Endothelial cell of umbilical vein (primary cell): Measurements from ENCODE around the gene NCKAP5. TPM values are rescaled to one million over a fixed set of nuclear protein-coding genes. Genes with fewer than 3 reads are reported as not detected.

Experiments used
- BruUV-seq: library from RNA; stranded (reverse); fragments of 400-500 nt; replicated peaks from 2 replicates; lab custom pipeline; 2021; lab: Mats Ljungman, UMichigan
- CTCF ChIA-PET: fragments of 300-600, 350-600 bp; sonication (Branson Sonifier 250); formaldehyde crosslinking; loops from one replicate; lab custom pipeline; 2021; ENCODE audit warnings: antibody characterized with exemption, inconsistent platforms; lab: Charles Lee
- POLR2A ChIA-PET: fragments of 300-600, 350-600 bp; sonication (Branson Sonifier 250); formaldehyde crosslinking; loops from one replicate; lab custom pipeline; 2021; ENCODE audit warnings: antibody characterized with exemption, inconsistent platforms; lab: Charles Lee
- DNase-seq: peaks from one replicate; pipeline ENCODE4 v3.0.0-alpha.2; 2011; ENCODE audit warnings: low read depth, low spot score
- FAIRE-seq: peaks from 2 replicates; lab custom pipeline; 2011; peaks lifted over from hg19 to GRCh38; lab: Jason Lieb, UNC
- H2AFZ ChIP-seq: 2 replicates; pipeline ENCODE4 v1.6.0; 2012; ENCODE audit warnings: low read depth, low read length, control low read depth, inconsistent platforms
- H3K27ac ChIP-seq: 2 replicates; pipeline ENCODE4 v1.5.1; 2011; ENCODE audit warnings: low read depth, mild to moderate bottlenecking, control low read depth, low read length, moderate library complexity; ENCODE audit not compliant: insufficient read depth
- H3K27me3 ChIP-seq, 2 experiments: 2 replicates each; pipeline versions ENCODE4 v1.6.0 to v1.6.1; 2011; ENCODE audit warnings: low read length in 2 of 2, mixed read lengths in 1 of 2; ENCODE audit not compliant: control insufficient read depth in 2 of 2, insufficient read depth in 2 of 2
- H3K36me3 ChIP-seq, 2 experiments: 2 replicates in 1 of 2; 3 replicates in 1 of 2; pipeline ENCODE4 v1.5.1; 2011; ENCODE audit warnings: low read length in 2 of 2, mild to moderate bottlenecking in 1 of 2, moderate library complexity in 1 of 2; ENCODE audit not compliant: control insufficient read depth in 2 of 2, insufficient read depth in 2 of 2; ENCODE audit errors: extremely low read depth in 1 of 2
- H3K4me1 ChIP-seq: 3 replicates; pipeline ENCODE4 v1.5.1; 2011; ENCODE audit warnings: mild to moderate bottlenecking, low read length; ENCODE audit not compliant: control insufficient read depth, insufficient read depth; ENCODE audit errors: extremely low read depth
- H3K4me2 ChIP-seq: 2 replicates; pipeline ENCODE4 v1.6.1; 2011; ENCODE audit warnings: low read length, control low read depth, mixed read lengths; ENCODE audit not compliant: insufficient read depth
- H3K4me3 ChIP-seq, 3 experiments: fragments of 200-600 bp in 1 of 3; sonication (generic), shearing (Covaris generic) in 1 of 3; replicated peaks in 1 of 3; 2 replicates each; pipeline ENCODE4 v1.5.1; 2011 to 2016; ENCODE audit warnings: control low read depth in 3 of 3, low read length in 3 of 3, mild to moderate bottlenecking in 2 of 3, inconsistent platforms in 1 of 3, low read depth in 1 of 3, moderate library complexity in 1 of 3; ENCODE audit not compliant: insufficient read depth in 1 of 3
- H3K79me2 ChIP-seq: 2 replicates; pipeline ENCODE4 v1.6.0; 2012; ENCODE audit warnings: low read length, inconsistent platforms; ENCODE audit not compliant: control insufficient read depth, insufficient read depth
- H3K9ac ChIP-seq: replicated peaks from 2 replicates; pipeline ENCODE3; 2011; ENCODE audit warnings: low read length, control low read depth; ENCODE audit not compliant: insufficient read depth; ENCODE audit errors: extremely low read depth
- H3K9me1 ChIP-seq: replicated peaks from 3 replicates; pipeline ENCODE4 v1.6.0; 2011; ENCODE audit warnings: mild to moderate bottlenecking, low read length; ENCODE audit not compliant: control insufficient read depth, insufficient read depth; ENCODE audit errors: extremely low read depth
- H3K9me3 ChIP-seq: replicated peaks from 2 replicates; pipeline ENCODE4 v1.5.1; 2012; ENCODE audit warnings: low read length, inconsistent platforms; ENCODE audit not compliant: control insufficient read depth, insufficient read depth
- H4K20me1 ChIP-seq: replicated peaks from 2 replicates; pipeline ENCODE3; 2011; ENCODE audit warnings: mild to moderate bottlenecking, low read length; ENCODE audit not compliant: control insufficient read depth, insufficient read depth; ENCODE audit errors: extremely low read depth
- CTCF ChIP-seq, 2 donors: IDR thresholded peaks; 1 replicate in 1 of 2; 2 replicates in 1 of 2; pipeline ENCODE4 v1.5.1; 2011; ENCODE audit warnings: low read length in 2 of 2, mild to moderate bottlenecking in 2 of 2, moderate library complexity in 2 of 2, control low read depth in 1 of 2, inconsistent platforms in 1 of 2, low read depth in 1 of 2; ENCODE audit not compliant: insufficient read depth in 1 of 2; ENCODE audit errors: extremely low read depth in 1 of 2
- EZH2 ChIP-seq: IDR thresholded peaks from 2 replicates; pipeline ENCODE4 v1.6.1; 2012; ENCODE audit warnings: borderline replicate concordance, low read depth, mild to moderate bottlenecking, moderate library complexity, low read length, inconsistent platforms; ENCODE audit not compliant: severe bottlenecking
- FOS ChIP-seq: IDR thresholded peaks from 2 replicates; pipeline ENCODE4 v1.6.1; 2011; ENCODE audit warnings: mild to moderate bottlenecking, low read length, moderate library complexity, borderline replicate concordance; ENCODE audit not compliant: insufficient read depth
- GATA2 ChIP-seq: IDR thresholded peaks from 2 replicates; pipeline ENCODE4 v1.7.0; 2011; ENCODE audit warnings: low read depth, mild to moderate bottlenecking, moderate library complexity, mixed read lengths, low read length; ENCODE audit not compliant: insufficient read length, insufficient read depth
- JUN ChIP-seq: IDR thresholded peaks from 2 replicates; pipeline ENCODE4 v1.6.1; 2011; ENCODE audit warnings: borderline replicate concordance, low read depth; ENCODE audit not compliant: insufficient read length, insufficient read depth
- MAX ChIP-seq: IDR thresholded peaks from 2 replicates; pipeline ENCODE4 v1.6.1; 2011; ENCODE audit not compliant: insufficient read depth, insufficient read length
- MYC ChIP-seq: IDR thresholded peaks from one replicate; pipeline ENCODE4 v1.6.1; 2011; ENCODE audit warnings: mild to moderate bottlenecking, low read depth, low read length
- POLR2A ChIP-seq: IDR thresholded peaks from 2 replicates; pipeline ENCODE4 v1.6.1; 2012; ENCODE audit warnings: low read depth, mild to moderate bottlenecking, control low read depth, low read length
- POLR2AphosphoS5 ChIP-seq: IDR thresholded peaks from 2 replicates; pipeline ENCODE4 v1.6.1; 2012; ENCODE audit warnings: low read depth, mild to moderate bottlenecking, control low read depth, low read length, moderate library complexity; ENCODE audit not compliant: insufficient read depth
- dilution Hi-C: fragments of 300-500 bp; cut with MboI; formaldehyde crosslinking; loops from one replicate; pipeline ENCODE4 v1.15.0; 2019; ENCODE audit warnings: low sequenced_read_pairs; ENCODE audit not compliant: extremely low pct_ligation_motif_present
- intact Hi-C: fragments of 100-400 bp; cut with micrococcal nuclease; formaldehyde crosslinking; loops from one replicate; pipeline ENCODE4 v1.10.0; 2022
- polyA plus RNA-seq, 4 experiments: library from polyadenylated mRNA; depleted of rRNA in 3 of 4; stranded (reverse) in 3 of 4; unstranded in 1 of 4; fragments of >200 nt; gene quantifications; 2 replicates each; pipeline versions ENCODE4 v1.2.1 to v1.2.3, GENCODE V29; 2011 to 2012; ENCODE audit warnings: missing spikeins in 1 of 4
- total RNA-seq: library from RNA; stranded (reverse); gene quantifications from 2 replicates; pipeline ENCODE4 v1.2.3, GENCODE V29; 2021

NCKAP5 gene
- total and polyA plus RNA-seq, 2 donors (not counting 3 experiments of a cell fraction or from before 2014, with no cell fraction given), result 0.47 to 3.3 TPM

- no peaks in the 10 kb centered on the region for H3K9me3 ChIP-seq
- no peaks in the 10 kb centered on the region for H3K36me3 ChIP-seq
- CTCF ChIA-PET, result interaction anchor here (1.1 kb wide), 1 partner anchor 468 kb away, joined by 3 read pairs; no protein-coding TSS in a partner anchor
- intact Hi-C loops, result no loop called here
- no peaks in the 10 kb centered on the region for H3K79me2 ChIP-seq
- FAIRE-seq (no peak), DNase-seq (no peak)
- H3K27me3 ChIP-seq, result no peaks in the 10 kb centered on the region
- dilution Hi-C loops, result no loop called here
- no TSS peak for BruUV-seq
- H3K27ac ChIP-seq, result no peak overlapping the region
- H4K20me1 ChIP-seq, result no peaks in the 10 kb centered on the region
- POLR2A ChIA-PET, result no interaction called here
- H2AFZ ChIP-seq, result no peak overlapping the region
- TF ChIP-seq CTCF (IDR thresholded peaks at IDR 0.05; ENCODE audit: extremely low read depth in 1 of 2, insufficient read depth in 1 of 2, low read depth in 1 of 2, low read length in 2 of 2) (no peak), POLR2A (no peak), JUN (no peak), MAX (no peak), EZH2 (no peak), POLR2AphosphoS5 (no peak), MYC (no peak), GATA2 (no peak), FOS (no peak)
- H3K4me1 ChIP-seq, result no peaks in the 10 kb centered on the region
- H3K9me1 ChIP-seq, result peaks cover 2% of the 10 kb centered on the region
- H3K9ac ChIP-seq, result no peak overlapping the region
- no peak overlapping the region for H3K4me3 ChIP-seq
- no peak overlapping the region for H3K4me2 ChIP-seq
Measured at GRCh38 chr2:133312038-133312729, 256.1 kb downstream of the NCKAP5 start.
